WTC11 (cell line): Measurements from ENCODE around the gene NFKBIE. TPM values are rescaled to one million over a fixed set of nuclear protein-coding genes. Genes with fewer than 3 reads are reported as not detected.

Experiments
- ATAC-seq: fragments of 200-7000 bp; cut with Tn5 transposase; 2 replicates; pipeline ENCODE4 v1.10.0; 2021; ENCODE audit warnings: mild to moderate bottlenecking, moderate library complexity
- CTCF ChIA-PET: fragments of 300-600 bp; sonication (Branson Sonifier 250); formaldehyde crosslinking; loops from one replicate; lab custom pipeline; 2021; ENCODE audit warnings: antibody characterized with exemption; lab: Charles Lee
- POLR2A ChIA-PET: fragments of 350-600 bp; sonication (Branson Sonifier 250); formaldehyde crosslinking; loops from one replicate; lab custom pipeline; 2021; ENCODE audit warnings: antibody characterized with exemption; lab: Charles Lee
- DNase-seq: peaks from one replicate; pipeline ENCODE4 v3.0.0; 2021; ENCODE audit warnings: low spot score
- H3K27ac Mint-ChIP-seq: 2 replicates; pipeline ENCODE4 v1.8.0; 2021; ENCODE audit warnings: mixed read lengths
- H3K27me3 Mint-ChIP-seq: 2 replicates; pipeline ENCODE4 v1.8.0; 2021; ENCODE audit warnings: low read depth, mild to moderate bottlenecking, moderate library complexity, mixed read lengths
- H3K36me3 Mint-ChIP-seq: 2 replicates; pipeline ENCODE4 v1.8.0; 2021; ENCODE audit warnings: mixed read lengths
- H3K4me1 Mint-ChIP-seq: 2 replicates; pipeline ENCODE4 v1.8.0; 2022; ENCODE audit warnings: mixed read lengths
- H3K4me3 Mint-ChIP-seq: 2 replicates; pipeline ENCODE4 v1.8.0; 2021; ENCODE audit warnings: mild to moderate bottlenecking, moderate library complexity, mixed read lengths
- H3K9me3 Mint-ChIP-seq: 2 replicates; pipeline ENCODE4 v1.8.0; 2021; ENCODE audit warnings: mixed read lengths
- CREB1 ChIP-seq: sonication (generic); formaldehyde crosslinking; IDR thresholded peaks from 2 replicates; pipeline ENCODE4 v1.8.0; 2023; ENCODE audit warnings: mild to moderate bottlenecking, missing genetic modification reagents
- E2F4 ChIP-seq: sonication (generic); formaldehyde crosslinking; IDR thresholded peaks from 2 replicates; pipeline ENCODE4 v1.8.1; 2022; ENCODE audit warnings: low read depth, mild to moderate bottlenecking, moderate library complexity, missing genetic modification reagents, borderline replicate concordance
- ELF4 ChIP-seq: sonication (generic); formaldehyde crosslinking; IDR thresholded peaks from 2 replicates; pipeline ENCODE4 v1.8.1; 2022; ENCODE audit warnings: low read depth, mild to moderate bottlenecking, moderate library complexity, missing genetic modification reagents
- FOXP1 ChIP-seq: sonication (generic); formaldehyde crosslinking; IDR thresholded peaks from 2 replicates; pipeline ENCODE4 v1.8.0; 2022; ENCODE audit warnings: missing genetic modification reagents, mild to moderate bottlenecking, moderate library complexity, borderline replicate concordance
- GABPB1 ChIP-seq: sonication (generic); formaldehyde crosslinking; IDR thresholded peaks from 2 replicates; pipeline ENCODE4 v1.8.1; 2023; ENCODE audit warnings: mild to moderate bottlenecking, missing genetic modification reagents
- HMGA2 ChIP-seq: fragments of 250-450 bp; sonication (Bioruptor Pico); IDR thresholded peaks from 2 replicates; pipeline ENCODE4 v1.4.0; 2021; ENCODE audit warnings: mild to moderate bottlenecking, moderate library complexity
- IRF2 ChIP-seq: sonication (generic); formaldehyde crosslinking; IDR thresholded peaks from 2 replicates; pipeline ENCODE4 v1.8.0; 2022; ENCODE audit warnings: low read depth, missing genetic modification reagents, borderline replicate concordance
- JUN ChIP-seq: sonication (generic); formaldehyde crosslinking; IDR thresholded peaks from 2 replicates; pipeline ENCODE4 v1.8.0; 2023; ENCODE audit warnings: mild to moderate bottlenecking, missing genetic modification reagents
- KAT7 ChIP-seq: sonication (generic); formaldehyde crosslinking; IDR thresholded peaks from 2 replicates; pipeline ENCODE4 v1.8.1; 2023; ENCODE audit warnings: missing genetic modification reagents, mild to moderate bottlenecking, borderline replicate concordance
- MAX ChIP-seq: sonication (generic); formaldehyde crosslinking; IDR thresholded peaks from 2 replicates; pipeline ENCODE4 v1.8.0; 2022; ENCODE audit warnings: mild to moderate bottlenecking, missing genetic modification reagents
- NFATC4 ChIP-seq: fragments of 250-450 bp; sonication (Bioruptor Pico); IDR thresholded peaks from 2 replicates; pipeline ENCODE4 v1.9.0; 2021; ENCODE audit warnings: mild to moderate bottlenecking
- SMAD4 ChIP-seq: sonication (generic); formaldehyde crosslinking; IDR thresholded peaks from 2 replicates; pipeline ENCODE4 v1.8.0; 2022; ENCODE audit warnings: mild to moderate bottlenecking, missing genetic modification reagents
- TCF7 ChIP-seq: sonication (generic); formaldehyde crosslinking; IDR thresholded peaks from 2 replicates; pipeline ENCODE4 v1.8.0; 2022; ENCODE audit warnings: mild to moderate bottlenecking, low read depth, missing genetic modification reagents, moderate library complexity
- TEAD1 ChIP-seq: sonication (generic); formaldehyde crosslinking; IDR thresholded peaks from 2 replicates; pipeline ENCODE4 v1.8.0; 2022; ENCODE audit warnings: mild to moderate bottlenecking, missing genetic modification reagents
- ZBTB21 ChIP-seq: sonication (generic); formaldehyde crosslinking; IDR thresholded peaks from 2 replicates; pipeline ENCODE4 v1.8.1; 2023; ENCODE audit warnings: mild to moderate bottlenecking, missing genetic modification reagents, borderline replicate concordance
- ZNF138 ChIP-seq: sonication (generic); formaldehyde crosslinking; conservative IDR thresholded peaks from 2 replicates; pipeline ENCODE4 v1.8.1; 2022; ENCODE audit warnings: mild to moderate bottlenecking, moderate library complexity, missing genetic modification reagents
- ZNF219 ChIP-seq: sonication (generic); formaldehyde crosslinking; IDR thresholded peaks from 2 replicates; pipeline ENCODE4 v1.8.0; 2023; ENCODE audit warnings: missing genetic modification reagents, mild to moderate bottlenecking, borderline replicate concordance
- ZNF671 ChIP-seq: fragments of 250-450 bp; sonication (Bioruptor Pico); IDR thresholded peaks from 2 replicates; pipeline ENCODE4 v1.8.0; 2021; ENCODE audit warnings: mild to moderate bottlenecking
- total RNA-seq: library from RNA; stranded (reverse); gene quantifications from 3 replicates; pipeline ENCODE4 v1.2.3, GENCODE V29; 2021
- TF ChIP-seq, protein P1 (sequence below): sonication (generic); formaldehyde crosslinking; IDR thresholded peaks from 2 replicates; pipeline ENCODE4 v1.8.0; 2022; ENCODE audit warnings: mild to moderate bottlenecking, missing genetic modification reagents
- TF ChIP-seq, protein P2 (sequence below): sonication (generic); formaldehyde crosslinking; conservative IDR thresholded peaks from 2 replicates; pipeline ENCODE4 v1.8.1; 2023; ENCODE audit warnings: mild to moderate bottlenecking, low read depth, missing genetic modification reagents, moderate library complexity
- TF ChIP-seq, protein P3 (sequence below): fragments of 200-600 bp; IDR thresholded peaks from 2 replicates; pipeline ENCODE4 v1.8.0; 2022; ENCODE audit warnings: antibody characterized with exemption
- TF ChIP-seq, protein P4 (sequence below): sonication (generic); formaldehyde crosslinking; IDR thresholded peaks from 2 replicates; pipeline ENCODE4 v1.8.1; 2023; ENCODE audit warnings: mild to moderate bottlenecking, missing genetic modification reagents, borderline replicate concordance
- TF ChIP-seq, protein P5 (sequence below): sonication (generic); formaldehyde crosslinking; IDR thresholded peaks from 2 replicates; pipeline ENCODE4 v1.8.0; 2022; ENCODE audit warnings: mild to moderate bottlenecking, missing genetic modification reagents
- TF ChIP-seq, protein P6 (sequence below): fragments of 250-450 bp; sonication (Bioruptor Pico); IDR thresholded peaks from 2 replicates; pipeline ENCODE4 v1.9.0; 2021; ENCODE audit warnings: moderate library complexity, mild to moderate bottlenecking, inconsistent platforms, borderline replicate concordance

NFKBIE gene
- total RNA-seq, 1 experiment from 2014 or later, result 10.3 TPM

DNA sequence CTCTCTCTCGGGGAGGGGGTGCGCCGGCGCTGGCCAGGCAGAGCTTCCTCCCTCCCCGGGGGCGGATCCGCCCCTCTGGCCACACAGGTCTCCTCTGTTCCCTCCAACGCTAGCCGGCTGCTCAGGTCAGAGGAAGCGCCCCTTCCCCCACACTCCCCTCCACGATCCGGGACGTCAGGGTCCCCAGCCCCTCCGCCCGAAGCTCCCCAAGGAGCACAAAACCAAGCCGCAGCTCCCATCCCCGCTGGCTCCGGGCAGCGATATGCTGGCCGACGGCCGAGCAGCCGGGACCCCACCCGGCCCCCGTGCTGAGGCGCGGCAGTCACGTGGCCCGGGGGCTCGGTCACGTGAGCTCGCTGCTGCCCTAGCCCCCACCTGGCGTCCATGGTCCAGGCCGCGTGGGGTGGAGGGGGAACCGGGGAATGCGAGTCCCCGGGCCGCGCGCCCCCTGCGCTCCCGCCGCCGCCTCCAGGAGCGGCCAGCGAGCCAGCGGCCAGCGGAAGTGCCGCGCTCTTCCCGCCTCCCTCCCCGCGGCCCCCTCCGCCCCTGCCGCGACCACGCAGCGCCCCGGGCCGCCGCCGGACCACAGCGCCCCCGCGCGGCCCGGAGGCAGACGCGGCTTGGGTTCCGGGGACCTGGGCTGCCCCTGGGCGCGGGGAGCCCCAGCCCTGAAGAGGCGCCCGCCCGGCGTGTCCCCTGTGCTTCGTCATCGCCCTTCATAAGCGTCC is 8.2 kb downstream of the NFKBIE start, which contains the start of gene SLC35B2:
SLC35B2 (minus strand) TSS at position 504 of the 728 bp plus-strand sequence; CDS start at position 386, 118 bp downstream.
- no peaks in the 10 kb centered on the region for H3K9me3 Mint-ChIP-seq
- ATAC-seq (peak; percentile 31), DNase-seq (peak; percentile 76)
- H3K4me3 Mint-ChIP-seq, result peak within 1 kb of the TSS; percentile 83
- H3K27ac Mint-ChIP-seq, result peak within 1 kb of the TSS; percentile 87
- peaks cover 36% of the 10 kb centered on the region for H3K36me3 Mint-ChIP-seq
- ChIA-PET CTCF (interaction anchor here (0.7 to 4.4 kb wide), 35 partner anchors 8 to 628 kb away, joined by 3 to 76 read pairs (median 5); partner anchors contain the start of genes AARS2, HSP90AB1, SLC29A1 and TMEM151B), POLR2A (interaction anchor here (0.6 to 3.7 kb wide), 17 partner anchors 10 to 331 kb away, joined by 3 to 83 read pairs (median 4); partner anchors contain the start of genes AARS2, CDC5L, HSP90AB1 and SLC29A1)
- no peaks in the 10 kb centered on the region for H3K27me3 Mint-ChIP-seq
- H3K4me1 Mint-ChIP-seq, result peaks cover 27% of the 10 kb centered on the region
- TF ChIP-seq KAT7 (CRISPR knock-in tag), result peak; percentile 97
- TF ChIP-seq FOXP1 (CRISPR knock-in tag), result peak; percentile 79
- no peak for TF ChIP-seq TCF7 (CRISPR knock-in tag)
- TF ChIP-seq, protein P1, sequence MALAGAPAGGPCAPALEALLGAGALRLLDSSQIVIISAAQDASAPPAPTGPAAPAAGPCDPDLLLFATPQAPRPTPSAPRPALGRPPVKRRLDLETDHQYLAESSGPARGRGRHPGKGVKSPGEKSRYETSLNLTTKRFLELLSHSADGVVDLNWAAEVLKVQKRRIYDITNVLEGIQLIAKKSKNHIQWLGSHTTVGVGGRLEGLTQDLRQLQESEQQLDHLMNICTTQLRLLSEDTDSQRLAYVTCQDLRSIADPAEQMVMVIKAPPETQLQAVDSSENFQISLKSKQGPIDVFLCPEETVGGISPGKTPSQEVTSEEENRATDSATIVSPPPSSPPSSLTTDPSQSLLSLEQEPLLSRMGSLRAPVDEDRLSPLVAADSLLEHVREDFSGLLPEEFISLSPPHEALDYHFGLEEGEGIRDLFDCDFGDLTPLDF (CRISPR knock-in tag), result 0 out of 2 replicates have a peak, but pooled peaks have one; percentile 12
- TF ChIP-seq, protein P2, sequence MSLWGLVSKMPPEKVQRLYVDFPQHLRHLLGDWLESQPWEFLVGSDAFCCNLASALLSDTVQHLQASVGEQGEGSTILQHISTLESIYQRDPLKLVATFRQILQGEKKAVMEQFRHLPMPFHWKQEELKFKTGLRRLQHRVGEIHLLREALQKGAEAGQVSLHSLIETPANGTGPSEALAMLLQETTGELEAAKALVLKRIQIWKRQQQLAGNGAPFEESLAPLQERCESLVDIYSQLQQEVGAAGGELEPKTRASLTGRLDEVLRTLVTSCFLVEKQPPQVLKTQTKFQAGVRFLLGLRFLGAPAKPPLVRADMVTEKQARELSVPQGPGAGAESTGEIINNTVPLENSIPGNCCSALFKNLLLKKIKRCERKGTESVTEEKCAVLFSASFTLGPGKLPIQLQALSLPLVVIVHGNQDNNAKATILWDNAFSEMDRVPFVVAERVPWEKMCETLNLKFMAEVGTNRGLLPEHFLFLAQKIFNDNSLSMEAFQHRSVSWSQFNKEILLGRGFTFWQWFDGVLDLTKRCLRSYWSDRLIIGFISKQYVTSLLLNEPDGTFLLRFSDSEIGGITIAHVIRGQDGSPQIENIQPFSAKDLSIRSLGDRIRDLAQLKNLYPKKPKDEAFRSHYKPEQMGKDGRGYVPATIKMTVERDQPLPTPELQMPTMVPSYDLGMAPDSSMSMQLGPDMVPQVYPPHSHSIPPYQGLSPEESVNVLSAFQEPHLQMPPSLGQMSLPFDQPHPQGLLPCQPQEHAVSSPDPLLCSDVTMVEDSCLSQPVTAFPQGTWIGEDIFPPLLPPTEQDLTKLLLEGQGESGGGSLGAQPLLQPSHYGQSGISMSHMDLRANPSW (CRISPR knock-in tag), result no peak
- TF ChIP-seq ZBTB21 (CRISPR knock-in tag), result no peak; the same call in 1 of the 2 replicates
- TF ChIP-seq SMAD4 (CRISPR knock-in tag), result 0 out of 2 replicates have a peak, but pooled peaks have one; percentile 20
- TF ChIP-seq, protein P3, sequence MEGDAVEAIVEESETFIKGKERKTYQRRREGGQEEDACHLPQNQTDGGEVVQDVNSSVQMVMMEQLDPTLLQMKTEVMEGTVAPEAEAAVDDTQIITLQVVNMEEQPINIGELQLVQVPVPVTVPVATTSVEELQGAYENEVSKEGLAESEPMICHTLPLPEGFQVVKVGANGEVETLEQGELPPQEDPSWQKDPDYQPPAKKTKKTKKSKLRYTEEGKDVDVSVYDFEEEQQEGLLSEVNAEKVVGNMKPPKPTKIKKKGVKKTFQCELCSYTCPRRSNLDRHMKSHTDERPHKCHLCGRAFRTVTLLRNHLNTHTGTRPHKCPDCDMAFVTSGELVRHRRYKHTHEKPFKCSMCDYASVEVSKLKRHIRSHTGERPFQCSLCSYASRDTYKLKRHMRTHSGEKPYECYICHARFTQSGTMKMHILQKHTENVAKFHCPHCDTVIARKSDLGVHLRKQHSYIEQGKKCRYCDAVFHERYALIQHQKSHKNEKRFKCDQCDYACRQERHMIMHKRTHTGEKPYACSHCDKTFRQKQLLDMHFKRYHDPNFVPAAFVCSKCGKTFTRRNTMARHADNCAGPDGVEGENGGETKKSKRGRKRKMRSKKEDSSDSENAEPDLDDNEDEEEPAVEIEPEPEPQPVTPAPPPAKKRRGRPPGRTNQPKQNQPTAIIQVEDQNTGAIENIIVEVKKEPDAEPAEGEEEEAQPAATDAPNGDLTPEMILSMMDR, result peak; percentile 75
- TF ChIP-seq NFATC4 (CRISPR knock-in tag), result 0 out of 2 replicates have a peak, but pooled peaks have one; percentile 22
- TF ChIP-seq HMGA2, result peak; percentile 14; the same call in 1 of the 2 replicates
- no peak for TF ChIP-seq ZNF138
- peak; percentile 44; the same call in 1 of the 2 replicates for TF ChIP-seq TEAD1 (CRISPR knock-in tag)
- TF ChIP-seq JUN (CRISPR knock-in tag), result peak; percentile 82; the same call in 1 of the 2 replicates
- TF ChIP-seq, protein P4, sequence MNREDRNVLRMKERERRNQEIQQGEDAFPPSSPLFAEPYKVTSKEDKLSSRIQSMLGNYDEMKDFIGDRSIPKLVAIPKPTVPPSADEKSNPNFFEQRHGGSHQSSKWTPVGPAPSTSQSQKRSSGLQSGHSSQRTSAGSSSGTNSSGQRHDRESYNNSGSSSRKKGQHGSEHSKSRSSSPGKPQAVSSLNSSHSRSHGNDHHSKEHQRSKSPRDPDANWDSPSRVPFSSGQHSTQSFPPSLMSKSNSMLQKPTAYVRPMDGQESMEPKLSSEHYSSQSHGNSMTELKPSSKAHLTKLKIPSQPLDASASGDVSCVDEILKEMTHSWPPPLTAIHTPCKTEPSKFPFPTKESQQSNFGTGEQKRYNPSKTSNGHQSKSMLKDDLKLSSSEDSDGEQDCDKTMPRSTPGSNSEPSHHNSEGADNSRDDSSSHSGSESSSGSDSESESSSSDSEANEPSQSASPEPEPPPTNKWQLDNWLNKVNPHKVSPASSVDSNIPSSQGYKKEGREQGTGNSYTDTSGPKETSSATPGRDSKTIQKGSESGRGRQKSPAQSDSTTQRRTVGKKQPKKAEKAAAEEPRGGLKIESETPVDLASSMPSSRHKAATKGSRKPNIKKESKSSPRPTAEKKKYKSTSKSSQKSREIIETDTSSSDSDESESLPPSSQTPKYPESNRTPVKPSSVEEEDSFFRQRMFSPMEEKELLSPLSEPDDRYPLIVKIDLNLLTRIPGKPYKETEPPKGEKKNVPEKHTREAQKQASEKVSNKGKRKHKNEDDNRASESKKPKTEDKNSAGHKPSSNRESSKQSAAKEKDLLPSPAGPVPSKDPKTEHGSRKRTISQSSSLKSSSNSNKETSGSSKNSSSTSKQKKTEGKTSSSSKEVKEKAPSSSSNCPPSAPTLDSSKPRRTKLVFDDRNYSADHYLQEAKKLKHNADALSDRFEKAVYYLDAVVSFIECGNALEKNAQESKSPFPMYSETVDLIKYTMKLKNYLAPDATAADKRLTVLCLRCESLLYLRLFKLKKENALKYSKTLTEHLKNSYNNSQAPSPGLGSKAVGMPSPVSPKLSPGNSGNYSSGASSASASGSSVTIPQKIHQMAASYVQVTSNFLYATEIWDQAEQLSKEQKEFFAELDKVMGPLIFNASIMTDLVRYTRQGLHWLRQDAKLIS (CRISPR knock-in tag), result no peak
- peak; percentile 92 for TF ChIP-seq MAX (CRISPR knock-in tag)
- TF ChIP-seq, protein P5, sequence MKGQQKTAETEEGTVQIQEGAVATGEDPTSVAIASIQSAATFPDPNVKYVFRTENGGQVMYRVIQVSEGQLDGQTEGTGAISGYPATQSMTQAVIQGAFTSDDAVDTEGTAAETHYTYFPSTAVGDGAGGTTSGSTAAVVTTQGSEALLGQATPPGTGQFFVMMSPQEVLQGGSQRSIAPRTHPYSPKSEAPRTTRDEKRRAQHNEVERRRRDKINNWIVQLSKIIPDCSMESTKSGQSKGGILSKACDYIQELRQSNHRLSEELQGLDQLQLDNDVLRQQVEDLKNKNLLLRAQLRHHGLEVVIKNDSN, result peak; percentile 99
- TF ChIP-seq ZNF219, result peak; percentile 83; the same call in 1 of the 2 replicates
- TF ChIP-seq IRF2 (CRISPR knock-in tag), result no peak
- TF ChIP-seq ELF4 (CRISPR knock-in tag), result no peak; the same call in 1 of the 2 replicates
- TF ChIP-seq, protein P6, sequence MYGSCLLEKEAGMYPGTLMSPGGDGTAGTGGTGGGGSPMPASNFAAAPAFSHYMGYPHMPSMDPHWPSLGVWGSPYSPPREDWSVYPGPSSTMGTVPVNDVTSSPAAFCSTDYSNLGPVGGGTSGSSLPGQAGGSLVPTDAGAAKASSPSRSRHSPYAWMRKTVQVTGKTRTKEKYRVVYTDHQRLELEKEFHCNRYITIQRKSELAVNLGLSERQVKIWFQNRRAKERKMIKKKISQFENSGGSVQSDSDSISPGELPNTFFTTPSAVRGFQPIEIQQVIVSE (CRISPR knock-in tag), result no peak
- TF ChIP-seq E2F4 (CRISPR knock-in tag), result no peak
- peak; percentile 62; the same call in 1 of the 2 replicates for TF ChIP-seq GABPB1
- TF ChIP-seq CREB1, result no peak
- no peak for TF ChIP-seq ZNF671 (CRISPR knock-in tag)
